ENCODE data around the gene RNF2.
"Not testable (repeated sequence)": the region's sequence is repeated elsewhere in the genome, so short reads cannot be mapped to it uniquely, and the experiment has no call there.

Gene RNF2

DNA sequence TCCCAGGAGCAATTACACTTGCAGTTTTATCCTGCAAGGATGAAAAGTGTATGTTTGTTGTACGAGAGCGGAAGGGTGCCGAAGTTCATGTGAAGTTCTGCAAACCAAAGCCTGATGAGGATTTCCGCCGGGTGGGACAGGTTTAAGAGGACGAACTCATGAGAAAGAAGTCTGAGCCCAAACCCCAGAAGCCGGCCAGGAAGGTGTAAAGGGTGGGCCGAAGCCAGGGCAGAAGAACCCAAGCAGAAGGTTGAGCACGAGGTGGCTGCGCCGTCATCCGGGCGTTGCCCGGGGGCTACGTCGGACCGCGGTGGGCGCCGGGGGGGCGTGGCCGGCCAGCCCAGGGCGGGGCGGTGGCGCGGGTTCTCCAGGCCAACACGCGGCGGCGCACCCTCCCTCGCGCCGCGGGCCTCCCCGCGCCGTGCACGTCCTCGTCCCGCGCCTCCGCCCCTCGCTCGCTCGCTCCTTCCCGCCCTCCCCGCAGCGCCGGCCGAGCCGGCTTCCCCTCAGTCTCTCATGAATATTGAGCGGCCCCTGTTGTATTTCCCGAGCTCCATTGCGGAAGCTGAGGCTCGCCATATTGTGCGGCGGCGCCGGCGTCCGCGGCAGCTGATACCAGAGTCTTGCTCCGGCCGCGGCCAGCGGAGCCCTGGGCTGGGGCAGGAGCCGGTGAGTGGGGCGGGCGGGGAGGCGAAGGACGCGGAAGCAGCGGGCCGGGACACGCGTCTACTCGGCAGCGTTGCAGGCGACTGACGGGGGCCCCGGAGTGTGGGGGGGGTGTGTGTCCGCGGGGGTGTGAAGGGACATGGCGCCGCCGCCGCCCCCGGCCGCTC lies at the start of gene RNF2:
TSS of gene RNF2 (plus strand) at position 578 of the 833 bp plus-strand sequence. CDS start 41,996 bp downstream, outside the sequence.
- DNase-seq: peak; percentile 80

DNA sequence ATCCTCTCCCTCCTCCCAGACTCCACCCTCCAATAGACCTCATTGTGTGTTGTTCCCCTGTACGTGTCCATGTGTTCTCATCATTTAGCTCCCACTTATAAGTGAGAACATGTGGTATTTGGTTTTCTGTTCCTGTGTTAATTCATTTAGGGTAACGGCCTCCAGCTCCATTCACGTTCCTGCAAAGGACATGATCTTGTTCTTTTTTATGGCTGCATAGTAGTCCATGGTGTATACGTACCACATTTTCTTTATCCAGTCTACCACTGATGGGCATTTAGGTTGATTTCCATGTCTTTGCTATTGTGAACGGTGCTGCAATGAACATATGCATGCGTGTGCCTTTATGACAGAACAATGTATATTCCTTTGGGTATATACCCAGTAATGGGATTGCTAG lies 45.4 kb upstream of the RNF2 start:
- DNase-seq: not testable (repeated sequence)

DNA sequence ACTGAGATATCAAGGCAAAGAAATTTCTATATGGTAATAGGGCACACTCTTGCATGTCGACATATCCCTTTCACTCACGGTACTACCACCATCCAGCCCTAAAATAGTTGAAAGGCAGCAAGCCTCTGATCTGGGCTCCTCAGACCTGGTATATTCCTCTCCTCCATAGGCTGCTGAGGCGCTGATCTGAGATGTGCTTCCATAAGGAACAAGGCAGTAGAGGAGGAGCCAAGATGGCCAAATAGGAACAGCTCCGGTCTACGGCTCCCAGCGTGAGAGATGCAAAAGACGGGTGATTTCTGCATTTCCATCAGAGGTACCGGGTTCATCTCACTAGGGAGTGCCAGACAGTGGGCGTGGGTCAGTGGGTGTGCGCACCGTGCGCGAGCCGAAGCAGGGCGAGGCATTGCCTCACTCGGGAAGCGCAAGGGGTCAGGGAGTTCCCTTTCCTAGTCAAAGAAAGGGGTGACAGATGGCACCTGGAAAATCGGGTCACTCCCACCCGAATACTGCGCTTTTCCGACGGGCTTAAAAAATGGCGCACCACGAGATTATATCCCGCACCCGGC lies 44.0 kb upstream of the RNF2 start:
- DNase-seq: not testable (repeated sequence)

DNA sequence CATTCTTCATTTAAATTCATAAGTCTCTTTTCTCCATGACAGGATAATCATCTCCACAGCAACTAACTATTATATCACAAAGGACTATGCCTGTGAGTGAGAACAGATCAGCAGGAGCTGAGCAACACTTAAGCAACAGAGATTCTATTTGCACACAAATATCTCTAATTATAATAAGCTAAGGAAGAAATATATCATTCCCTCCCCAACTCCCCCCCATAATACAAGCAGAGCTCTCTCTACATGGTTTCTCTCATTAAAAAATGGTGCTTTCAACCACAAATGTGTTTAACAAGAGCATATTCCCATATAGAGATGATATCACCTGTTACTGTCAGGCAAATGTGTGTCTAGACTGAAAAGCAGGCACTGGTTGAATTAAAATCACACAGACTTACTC lies 36.5 kb upstream of the RNF2 start:
- no peak for DNase-seq

DNA sequence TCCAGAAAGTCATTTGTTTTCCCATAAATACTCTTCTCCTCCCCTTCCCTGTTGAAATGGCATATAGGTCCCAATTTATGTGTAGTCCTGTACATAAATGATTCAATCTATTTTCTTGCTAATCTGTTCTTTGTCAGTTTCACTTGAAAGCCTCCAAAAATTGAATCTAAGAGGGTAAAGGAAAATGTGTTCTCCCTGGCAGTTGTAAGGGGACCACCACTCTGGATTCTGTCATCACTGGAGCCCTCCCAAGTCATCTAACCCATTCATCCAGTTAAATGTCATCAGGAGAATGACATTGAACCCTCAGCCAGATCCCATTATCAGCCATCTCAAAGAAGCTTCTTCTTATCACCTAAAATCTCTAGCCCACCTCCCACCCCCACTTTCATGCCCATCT lies 35.0 kb upstream of the RNF2 start:
- DNase-seq: no peak

DNA sequence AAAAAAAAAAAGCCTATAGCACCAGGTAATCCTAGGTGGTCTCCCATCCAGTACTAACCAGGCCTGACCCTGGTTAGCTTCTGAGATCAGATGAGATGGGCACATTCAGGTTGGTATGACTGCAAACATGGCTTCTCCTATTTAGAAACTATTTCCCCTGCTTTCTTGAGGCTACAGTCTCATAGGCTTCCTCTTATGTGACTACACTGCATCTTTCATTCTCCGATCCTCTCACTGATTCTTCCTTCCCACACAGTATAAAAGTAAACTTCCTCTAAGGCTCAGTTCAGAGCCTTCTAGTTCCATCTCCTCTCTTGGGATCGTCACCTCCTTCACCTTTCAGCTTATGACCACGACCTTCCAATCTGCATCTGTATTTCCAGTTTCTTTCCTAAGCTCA lies 30.4 kb upstream of the RNF2 start:
- DNase-seq: no peak

DNA sequence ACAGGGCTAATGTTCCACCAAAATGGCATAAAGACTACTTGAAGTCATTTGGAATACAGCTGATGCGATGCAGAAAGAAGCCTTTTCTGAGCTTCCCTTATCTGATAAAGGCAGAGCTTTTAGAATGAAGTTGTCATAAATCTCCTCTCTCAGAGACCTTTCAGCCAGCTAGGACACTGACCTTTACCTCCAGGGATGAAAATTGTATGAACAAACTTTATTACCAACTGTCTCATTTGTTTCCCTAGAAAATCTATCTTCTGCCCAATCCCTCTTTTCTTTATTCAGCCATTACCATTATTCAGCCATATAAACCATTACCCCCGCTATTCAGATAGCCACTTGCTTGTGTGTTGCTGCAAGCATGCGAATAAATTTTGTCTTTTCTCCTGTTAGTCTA lies 29.7 kb upstream of the RNF2 start:
- DNase-seq: no peak

DNA sequence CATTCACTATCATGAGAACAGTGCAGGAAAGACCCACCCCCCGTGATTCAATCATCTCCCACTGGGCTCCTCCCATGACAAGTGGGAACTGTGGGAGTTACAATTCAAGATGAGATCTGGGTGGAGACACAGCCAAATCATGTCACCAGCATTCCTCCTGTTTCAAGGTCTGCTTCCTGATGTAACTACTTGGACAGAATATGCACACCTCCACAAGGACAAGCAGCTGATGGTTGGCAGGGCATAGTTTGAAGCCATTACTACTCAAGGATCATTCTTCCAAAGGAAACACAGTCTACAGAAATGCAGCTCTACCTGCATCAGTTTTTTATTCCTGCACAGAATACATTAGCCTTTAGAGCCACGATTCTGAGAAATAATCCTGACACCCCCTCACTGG lies 28.5 kb upstream of the RNF2 start:
- no peak for DNase-seq

DNA sequence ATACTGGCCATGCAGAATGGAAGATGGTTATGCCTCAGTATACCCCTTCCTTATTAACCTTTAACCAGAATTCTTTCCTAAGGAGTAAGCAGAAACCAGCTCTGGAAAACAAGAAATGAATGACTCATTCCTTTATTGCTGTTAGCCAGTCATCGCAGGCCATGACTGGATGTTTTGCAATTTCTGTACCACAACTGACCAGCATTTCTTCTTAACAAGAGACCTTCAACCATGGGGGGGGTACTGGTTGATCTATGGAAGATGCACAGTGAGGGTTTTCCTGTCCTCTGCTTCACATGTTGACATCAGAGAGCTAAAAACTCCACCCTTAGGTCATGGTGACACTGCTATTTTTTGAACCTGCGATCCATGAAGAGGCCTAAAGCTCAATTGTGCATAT lies 28.0 kb upstream of the RNF2 start:
- DNase-seq: no peak

DNA sequence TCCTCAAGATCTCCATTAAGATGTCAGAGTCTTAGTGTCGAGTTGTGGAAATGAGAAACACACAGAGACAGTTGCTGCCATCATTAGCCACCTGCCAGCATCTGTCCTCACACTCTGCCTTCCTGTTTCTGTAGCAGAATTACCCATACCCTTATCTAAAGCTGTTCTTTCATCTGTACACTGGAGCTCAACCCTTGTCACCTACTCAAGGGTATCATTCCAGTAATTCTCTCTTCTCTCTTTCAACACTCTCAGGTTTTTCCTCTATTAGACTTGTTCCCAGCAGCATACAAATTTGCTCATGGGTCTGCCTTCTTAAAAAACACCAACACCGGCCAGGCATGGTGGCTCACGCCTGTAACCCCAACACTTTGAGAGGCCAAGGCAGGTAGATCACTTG lies 27.4 kb upstream of the RNF2 start:
- no peak for DNase-seq

DNA sequence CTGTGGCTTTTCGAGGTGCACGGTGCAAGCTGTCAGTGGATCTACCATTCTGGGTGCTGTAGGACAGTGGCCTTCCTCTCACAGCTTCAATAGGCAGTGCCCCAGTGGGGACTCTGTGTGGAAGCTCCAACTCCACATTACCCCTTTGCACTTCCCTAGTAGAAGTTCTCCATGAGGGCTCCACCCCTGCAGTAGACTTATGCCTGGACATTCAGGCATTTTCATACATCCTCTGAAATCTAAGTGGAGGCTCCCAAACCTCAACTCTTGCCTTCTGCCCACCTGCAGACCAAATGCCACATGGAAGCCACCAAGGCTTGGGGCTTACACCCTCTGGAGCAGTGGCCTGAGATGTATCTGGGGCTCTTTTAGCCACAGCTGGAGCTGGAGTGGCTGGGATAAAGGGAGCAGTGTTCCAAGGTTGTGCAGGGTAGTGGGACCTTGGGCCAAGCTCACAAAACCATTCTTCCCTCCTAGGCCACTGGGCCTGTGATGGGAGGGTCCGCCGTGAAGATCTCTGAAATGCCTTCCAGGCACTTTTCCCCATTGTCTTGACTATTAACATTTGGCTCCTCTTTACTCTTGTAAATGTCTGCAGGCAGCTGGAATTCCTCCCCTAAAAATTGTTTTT lies 18.0 kb upstream of the RNF2 start:
- no peak for DNase-seq

DNA sequence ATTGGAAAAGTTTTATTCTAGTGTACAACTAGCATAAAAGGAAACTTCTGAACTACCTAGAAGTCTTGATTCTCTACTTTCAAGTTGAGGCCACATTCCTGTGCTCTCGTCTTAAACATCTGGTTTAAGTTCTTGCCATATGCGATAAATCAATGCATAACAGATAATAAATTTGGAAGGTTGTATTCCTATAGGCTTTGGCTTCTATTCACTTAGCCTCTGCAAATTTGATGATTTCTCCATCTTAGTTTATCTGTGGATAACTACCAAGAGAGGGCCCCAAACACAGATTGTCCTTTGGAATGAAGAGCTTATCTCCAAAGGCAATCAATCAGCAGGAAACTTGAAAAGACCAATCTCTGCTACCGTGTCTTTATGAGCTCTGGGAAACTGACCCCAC lies 11.7 kb upstream of the RNF2 start:
- no peak for DNase-seq

DNA sequence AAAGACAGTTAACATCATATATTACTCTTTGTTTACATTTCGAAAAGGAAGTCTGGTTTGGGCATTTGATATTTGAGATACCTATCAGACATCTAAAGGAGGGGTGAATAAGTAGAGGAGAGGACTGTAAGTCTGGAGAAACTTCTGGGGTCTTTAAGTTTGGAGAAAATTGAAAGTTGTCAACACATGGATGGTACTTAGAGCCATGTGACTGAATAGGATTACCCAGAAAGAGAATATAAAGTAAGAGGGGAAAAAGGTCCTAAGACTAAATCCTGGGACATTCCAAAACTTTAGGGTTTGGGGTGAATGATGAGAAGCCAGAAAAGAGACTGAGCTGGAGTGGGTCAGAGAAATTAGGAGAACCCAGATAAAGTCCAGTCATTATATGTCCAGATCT lies 10.1 kb upstream of the RNF2 start:
- no peak for DNase-seq

DNA sequence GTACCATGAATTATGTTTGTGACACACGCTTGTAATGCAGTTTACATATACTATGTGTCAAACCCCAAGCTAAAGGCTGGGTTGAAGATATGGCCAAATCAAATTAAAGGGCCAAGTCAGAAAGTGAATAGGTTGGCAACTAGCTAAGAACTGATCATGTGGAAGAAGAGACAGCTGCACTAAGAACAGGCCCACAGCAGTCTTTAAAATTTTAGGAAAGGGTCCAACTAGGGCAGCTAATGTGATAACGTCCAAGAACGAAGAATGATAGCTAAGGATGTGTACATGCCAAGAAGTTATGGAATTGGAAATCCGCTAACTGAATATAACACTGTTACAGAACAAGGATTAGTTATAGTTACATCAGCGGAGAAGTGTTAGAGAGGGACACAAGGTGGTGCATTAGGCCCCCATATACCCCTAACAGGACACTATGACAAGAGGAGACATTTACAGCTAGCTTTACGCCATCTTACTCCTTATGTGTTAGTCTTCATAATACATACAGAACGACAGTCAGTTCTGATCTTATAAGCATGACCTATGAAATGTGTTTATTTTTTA lies 6.5 kb upstream of the RNF2 start:
- DNase-seq: no peak

DNA sequence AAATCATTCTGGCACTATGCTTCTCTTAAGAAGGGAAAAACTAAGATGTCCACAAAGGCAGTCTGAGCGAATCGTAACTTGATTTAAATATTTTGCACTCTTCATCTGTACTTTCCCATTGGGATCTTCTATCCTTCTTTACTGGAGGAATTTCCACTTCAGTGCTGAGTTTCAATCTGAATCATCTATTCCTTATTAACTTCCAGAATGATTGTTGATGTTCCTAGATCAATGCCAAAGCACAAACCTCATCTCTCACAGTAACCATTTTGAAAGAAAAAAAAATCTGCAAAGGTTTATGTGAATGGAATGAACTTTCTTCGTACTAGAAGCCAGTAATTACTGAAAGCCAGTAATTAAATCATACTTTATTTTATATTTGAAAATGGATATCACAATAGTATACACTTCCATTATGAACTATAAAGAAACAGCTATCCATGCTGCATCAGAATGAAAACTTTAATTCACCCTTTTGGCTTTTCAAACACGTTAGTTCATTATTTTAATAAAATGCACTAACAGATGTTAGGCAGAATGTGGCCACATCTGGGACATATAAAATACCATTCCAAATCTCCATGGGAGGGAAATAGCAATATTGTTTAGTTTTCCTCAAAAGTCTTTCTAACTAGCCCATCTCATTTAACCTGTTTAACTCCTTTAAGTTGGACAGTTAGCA lies 5.5 kb upstream of the RNF2 start:
- no peak for DNase-seq

DNA sequence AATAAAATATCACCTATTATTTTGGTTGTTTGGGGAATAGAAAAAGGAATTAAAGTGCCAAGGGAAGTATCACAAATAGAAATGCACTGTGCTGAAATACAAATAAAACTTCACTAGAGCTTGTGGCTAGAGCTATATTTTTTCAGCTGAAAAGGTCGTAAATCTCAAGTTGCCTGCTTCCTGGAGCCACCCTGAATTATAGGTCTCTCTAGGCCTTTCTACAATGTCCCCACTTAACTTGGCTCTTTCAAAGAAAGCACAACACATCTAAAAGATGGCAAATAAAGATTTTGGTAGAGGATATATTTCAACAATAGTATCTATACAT lies 5.0 kb upstream of the RNF2 start:
- no peak for DNase-seq

DNA sequence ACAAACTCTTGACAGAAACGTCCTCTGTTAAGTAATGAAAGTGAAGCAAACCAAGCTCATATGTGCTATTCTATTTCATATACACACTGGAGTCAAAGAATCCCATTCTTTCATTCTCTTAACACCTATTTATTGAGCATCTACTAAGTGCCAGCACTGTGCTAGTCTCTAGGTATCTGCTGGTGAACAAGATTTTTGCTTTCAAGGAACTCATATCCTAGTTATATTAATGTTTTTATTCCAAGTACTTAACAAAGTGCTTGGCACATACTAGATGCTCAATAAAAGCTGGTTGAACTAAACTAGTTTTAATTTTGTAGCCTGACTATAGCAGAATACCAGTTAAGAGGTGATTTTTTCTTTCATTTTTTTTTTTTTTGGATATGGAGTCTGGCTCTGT lies 3.6 kb upstream of the RNF2 start:
- DNase-seq: no peak

DNA sequence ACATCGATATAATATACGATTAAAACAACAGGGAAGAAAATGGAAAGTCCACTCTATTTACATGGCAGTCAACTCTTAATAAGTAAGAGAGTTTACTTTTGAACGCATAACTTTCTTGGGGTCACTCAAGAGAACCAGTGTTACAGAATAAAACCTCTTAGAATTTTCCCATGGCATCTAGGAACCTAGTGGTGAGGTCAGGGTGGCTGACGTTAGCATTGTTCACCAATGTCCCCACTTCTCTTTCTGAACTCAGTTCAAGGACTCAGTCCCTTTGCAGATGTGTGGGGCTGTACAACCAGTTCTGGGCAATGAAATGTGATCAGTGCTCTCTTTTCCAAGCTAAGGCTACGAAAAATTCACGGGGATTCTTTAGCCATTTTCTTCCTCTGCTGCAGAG lies 2.6 kb upstream of the RNF2 start:
- DNase-seq: no peak

DNA sequence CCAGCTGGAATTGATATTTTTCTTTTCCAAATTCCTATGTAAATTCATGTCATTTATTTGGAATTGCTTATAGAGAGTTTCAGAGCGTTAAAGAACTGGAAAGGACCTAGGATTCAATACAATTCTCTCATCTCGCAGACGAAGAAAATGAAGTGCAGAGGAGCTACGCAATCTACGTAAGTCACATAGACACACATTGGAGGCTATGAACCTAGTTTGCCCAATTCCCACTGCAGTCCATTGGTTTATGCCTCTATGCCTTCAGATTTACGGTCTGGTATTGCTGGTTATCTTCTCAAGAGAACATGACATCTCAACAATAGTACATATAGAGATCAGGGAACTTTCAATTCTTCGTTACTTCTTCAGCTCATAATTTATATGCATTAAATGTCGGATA lies 971 bp upstream of the RNF2 start:
- DNase-seq: no peak

DNA sequence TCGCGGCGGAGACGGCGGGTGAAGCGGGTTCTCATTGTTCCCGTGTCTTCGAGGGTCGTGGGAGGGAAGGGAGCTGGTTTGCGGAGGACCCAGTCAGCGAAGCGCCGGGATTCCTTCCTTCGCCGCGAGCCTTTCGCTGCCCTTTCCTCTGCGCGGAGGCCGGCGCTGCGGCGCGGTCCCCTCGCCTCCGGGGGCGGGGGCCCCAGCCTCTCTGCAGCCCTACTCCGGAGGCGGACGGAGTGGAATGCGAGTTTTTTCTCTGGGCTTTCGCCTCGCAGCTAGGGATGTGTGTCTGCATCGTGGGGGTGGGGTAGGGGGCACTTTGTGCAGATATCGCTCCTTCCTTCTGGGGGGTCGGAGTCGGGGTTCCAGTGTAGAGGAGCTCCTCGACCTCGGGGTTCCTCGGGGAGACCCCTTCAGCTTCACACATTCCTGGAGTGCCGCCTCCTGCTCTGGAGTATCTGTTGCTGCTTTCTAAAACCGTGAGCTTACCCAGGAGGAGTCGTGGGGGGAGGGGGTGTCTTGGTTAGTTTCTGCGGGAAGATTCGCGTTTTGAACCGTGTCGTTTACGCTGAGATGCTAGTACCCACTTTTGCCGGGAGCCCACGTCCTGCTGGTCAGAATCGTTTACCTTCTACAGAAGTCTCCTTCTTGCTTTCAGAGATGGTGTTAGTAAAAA lies 595 bp downstream of the RNF2 start:
- peak; percentile 47 for DNase-seq

DNA sequence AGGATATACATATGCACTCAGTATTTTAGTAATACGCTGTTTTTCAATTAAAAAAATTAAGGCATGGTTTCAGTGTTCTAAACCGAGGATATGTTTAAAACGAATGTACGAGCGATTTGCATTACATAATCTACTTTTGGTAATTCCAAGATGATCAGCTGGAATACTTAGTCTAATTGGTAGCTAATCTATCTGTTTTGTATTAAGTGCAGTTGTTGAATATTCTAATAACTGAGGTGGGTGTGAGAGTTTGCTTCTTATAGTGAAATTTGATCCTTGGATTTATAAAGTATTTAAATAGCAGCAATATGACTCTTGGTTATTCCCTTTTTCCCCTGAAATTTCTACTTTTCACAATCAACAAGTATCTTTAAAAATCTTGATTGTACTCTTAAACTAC lies 1.3 kb downstream of the RNF2 start:
- no peak for DNase-seq

DNA sequence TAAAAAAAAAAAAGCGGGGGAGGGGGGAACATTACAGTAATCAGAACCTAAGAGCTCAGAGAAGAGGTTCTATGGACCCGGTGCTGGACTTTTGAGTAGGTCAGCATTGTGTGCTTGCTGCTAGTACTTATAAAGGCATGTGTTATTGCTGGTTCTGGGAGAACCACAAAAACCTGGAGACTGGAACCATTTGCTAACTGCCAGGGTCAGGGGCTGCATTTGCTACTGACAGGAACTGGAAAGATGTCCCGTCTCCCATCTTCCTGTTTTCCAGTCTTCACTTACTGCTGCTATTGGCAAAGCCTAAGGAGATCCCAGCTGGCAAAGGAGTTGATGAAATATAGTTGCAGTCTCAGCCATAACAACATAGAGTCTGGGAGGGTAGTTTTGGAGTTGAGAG lies 4.3 kb downstream of the RNF2 start:
- no peak for DNase-seq

DNA sequence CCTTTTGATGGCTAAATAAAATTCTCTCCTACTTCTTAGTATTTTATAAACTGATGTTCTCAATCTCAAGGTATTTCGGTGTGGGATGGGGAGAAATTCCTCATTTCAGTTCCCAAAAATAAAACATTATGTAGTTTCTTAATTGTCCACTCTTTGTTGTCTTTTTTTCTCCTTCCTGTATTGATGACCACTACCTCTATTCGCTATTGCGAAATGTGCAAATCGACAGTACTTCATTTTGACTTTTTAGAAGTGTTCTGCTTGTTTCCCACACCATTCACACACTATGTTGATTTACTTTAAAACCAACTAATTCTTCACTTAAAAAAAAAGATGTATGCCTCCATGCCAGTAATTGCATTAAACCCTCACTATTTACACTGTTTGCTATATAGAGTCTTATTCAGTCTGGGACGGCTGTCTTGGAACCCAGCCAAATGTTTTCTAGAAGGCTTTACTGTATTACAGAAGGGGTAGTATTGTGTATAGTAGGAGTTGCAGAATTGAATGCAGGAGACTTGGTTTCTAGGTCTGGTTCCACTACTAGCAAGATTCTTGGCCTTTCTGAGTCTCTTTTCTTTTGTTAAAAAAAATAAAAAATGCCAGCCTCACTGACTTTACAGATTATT lies 5.6 kb downstream of the RNF2 start:
- no peak for DNase-seq

Measured in activated CD4-positive, alpha-beta T cell treated with anti-CD3 and anti-CD28 coated beads for 48 hours (primary cell).